Measurements from ENCODE around the gene ALDH2. TPM values are rescaled to one million over a fixed set of nuclear protein-coding genes. Genes with fewer than 3 reads are reported as not detected.

The ALDH2 gene
- total and polyA plus RNA-seq, 8 donors, result 50.3 to 296 (median 131) TPM

GRCh38 chr12:111792155-111792855 is 25.6 kb downstream of the ALDH2 start:
- intact Hi-C loops (cut with DNase I; ENCODE audit: low total_unique reads), result no loop called here
- Histone ChIP-seq H3K36me3 (peaks cover 68 to 99% (median 98%) of the 10 kb centered on the region in 4 donors), H3K4me1 (peaks cover 13 to 44% (median 19%) of the 10 kb centered on the region in 4 donors), H3K4me3 (no peak overlapping the region), H3K27ac (peak overlapping the region in 4 of 5 donors; percentile 31 to 58 (median 45)), H3K27me3 (no peaks in the 10 kb centered on the region), H3K9me3 (no peaks in the 10 kb centered on the region)
- WGBS, 5 donors, result 86 to 93% (median 89%) methylated on average over 18 to 27 of the region's 27 CpGs
- DNase-seq, result peak in 1 of 2 donors; percentile 61
- TF ChIP-seq CTCF (IDR thresholded peaks at IDR 0.05), result no peak
- TF ChIP-seq POLR2AphosphoS5 (IDR thresholded peaks at IDR 0.05), result peak in 2 of 3 donors; percentile 34 to 35

GRCh38 chr12:111792856-111793235 is 26.1 kb downstream of the ALDH2 start:
- H3K4me3 ChIP-seq, result no peak overlapping the region
- 77 to 89% (median 84%) methylated on average over 3 of the region's 3 CpGs for WGBS, 5 donors
- no peak for TF ChIP-seq POLR2AphosphoS5 (IDR thresholded peaks at IDR 0.05)
- no peak for TF ChIP-seq CTCF (IDR thresholded peaks at IDR 0.05)
- TF ChIP-seq POLR2A (IDR thresholded peaks at IDR 0.05), result no peak
- TF ChIP-seq EP300 (IDR thresholded peaks at IDR 0.05), result no peak
- H3K36me3 ChIP-seq, result peaks cover 74 to 100% (median 99%) of the 10 kb centered on the region in 4 donors
- no peaks in the 10 kb centered on the region for H3K9me3 ChIP-seq
- no peak for DNase-seq
- intact Hi-C loops (cut with DNase I; ENCODE audit: low total_unique reads), result no loop called here
- H3K27ac ChIP-seq, result peak overlapping the region in 3 of 5 donors; percentile 31 to 58 (median 57)
- H3K27me3 ChIP-seq, result no peaks in the 10 kb centered on the region
- peaks cover 8 to 39% (median 14%) of the 10 kb centered on the region in 4 donors for H3K4me1 ChIP-seq

GRCh38 chr12:111798182-111798581 is 31.4 kb downstream of the ALDH2 start:
- no peak overlapping the region for H3K27ac ChIP-seq
- H3K4me1 ChIP-seq, result peaks cover 0 to 4% (median 0%) of the 10 kb centered on the region in 4 donors
- no peaks in the 10 kb centered on the region for H3K9me3 ChIP-seq
- 69 to 84% (median 82%) methylated on average over 4 of the region's 4 CpGs for WGBS, 5 donors
- intact Hi-C loops (cut with DNase I; ENCODE audit: low total_unique reads), result no loop called here
- H3K36me3 ChIP-seq, result peaks cover 80 to 100% (median 100%) of the 10 kb centered on the region in 4 donors
- TF ChIP-seq EP300 (IDR thresholded peaks at IDR 0.05), result no peak
- no peak for TF ChIP-seq CTCF (IDR thresholded peaks at IDR 0.05)
- no peak for TF ChIP-seq POLR2A (IDR thresholded peaks at IDR 0.05)
- no peak for TF ChIP-seq POLR2AphosphoS5 (IDR thresholded peaks at IDR 0.05)
- DNase-seq, result no peak
- no peak overlapping the region for H3K4me3 ChIP-seq
- H3K27me3 ChIP-seq, result no peaks in the 10 kb centered on the region

GRCh38 chr12:111799758-111800157 is 33.0 kb downstream of the ALDH2 start:
- H3K9me3 ChIP-seq, result no peaks in the 10 kb centered on the region
- H3K4me1 ChIP-seq, result peaks cover 0 to 4% (median 0%) of the 10 kb centered on the region in 4 donors
- H3K36me3 ChIP-seq, result peaks cover 83 to 100% (median 100%) of the 10 kb centered on the region in 4 donors
- H3K4me3 ChIP-seq, result no peak overlapping the region
- intact Hi-C loops (cut with DNase I; ENCODE audit: low total_unique reads), result no loop called here
- no peaks in the 10 kb centered on the region for H3K27me3 ChIP-seq
- no peak for DNase-seq
- 90 to 97% (median 93%) methylated on average over 9 of the region's 9 CpGs for WGBS, 5 donors
- H3K27ac ChIP-seq, result no peak overlapping the region
- TF ChIP-seq POLR2A (IDR thresholded peaks at IDR 0.05), result no peak

- TF ChIP-seq EP300 (IDR thresholded peaks at IDR 0.05), result no peak
- H3K4me1 ChIP-seq, result no peaks in the 10 kb centered on the region
- no peak overlapping the region for H3K27ac ChIP-seq
- intact Hi-C loops (cut with DNase I; ENCODE audit: low total_unique reads), result no loop called here
- no peaks in the 10 kb centered on the region for H3K9me3 ChIP-seq
- DNase-seq, result no peak
- H3K4me3 ChIP-seq, result no peak overlapping the region
- no peaks in the 10 kb centered on the region for H3K27me3 ChIP-seq
- H3K36me3 ChIP-seq, result peaks cover 85 to 100% (median 100%) of the 10 kb centered on the region in 4 donors
- 92 to 97% (median 94%) methylated on average over 6 of the region's 6 CpGs for WGBS, 5 donors
Measured at GRCh38 chr12:111803038-111803626, 36.4 kb downstream of the ALDH2 start.

All from stomach (tissue), 9 donors.